HG02610 (cell line): ENCODE results near the gene FMN1.

Source experiments
- ATAC-seq: cut with Tn5 transposase; IDR thresholded peaks from one replicate; pipeline ENCODE4 v1.9.1; 2021; ENCODE audit warnings: mild to moderate bottlenecking, moderate library complexity; ENCODE audit not compliant: unreplicated experiment

The FMN1 gene

GRCh38 chr15:32991619-32992111, 202.8 kb downstream of the FMN1 start:
- ATAC-seq: no peak

- no peak for ATAC-seq
These were observed 204.4 kb downstream of the FMN1 start for GRCh38 chr15:32990071-32990470.

GRCh38 chr15:32987067-32987466, 207.4 kb downstream of the FMN1 start:
- no peak for ATAC-seq

- ATAC-seq: no peak
These were observed 208.4 kb downstream of the FMN1 start for GRCh38 chr15:32986147-32986546.

- ATAC-seq: no peak
These were observed 210.8 kb downstream of the FMN1 start for GRCh38 chr15:32983679-32984078.

- no peak for ATAC-seq
These were observed 212.5 kb downstream of the FMN1 start for GRCh38 chr15:32982001-32982400.

- ATAC-seq: no peak
These were observed 213.0 kb downstream of the FMN1 start for GRCh38 chr15:32981536-32981935.

GRCh38 chr15:32979710-32980109, 214.8 kb downstream of the FMN1 start:
- no peak for ATAC-seq

GRCh38 chr15:32977506-32977905, 217.0 kb downstream of the FMN1 start:
- no peak for ATAC-seq

- ATAC-seq: no peak
These were observed 219.8 kb downstream of the FMN1 start for GRCh38 chr15:32974691-32975090.

- no peak for ATAC-seq
These were observed 221.8 kb downstream of the FMN1 start for GRCh38 chr15:32972686-32973085.

- ATAC-seq: no peak
These were observed 223.7 kb downstream of the FMN1 start for GRCh38 chr15:32970847-32971246.

- no peak for ATAC-seq
These were observed 227.0 kb downstream of the FMN1 start for GRCh38 chr15:32967521-32967920.

GRCh38 chr15:32966512-32966911, 228.0 kb downstream of the FMN1 start:
- ATAC-seq: no peak

GRCh38 chr15:32965897-32966296, 228.6 kb downstream of the FMN1 start:
- ATAC-seq: no peak

GRCh38 chr15:32959077-32959476, 235.4 kb downstream of the FMN1 start:
- ATAC-seq: no peak

- ATAC-seq: no peak
These were observed 237.3 kb downstream of the FMN1 start for GRCh38 chr15:32957219-32957618.

GRCh38 chr15:32956711-32957110, 237.8 kb downstream of the FMN1 start:
- ATAC-seq: no peak

GRCh38 chr15:32956006-32956405, 238.5 kb downstream of the FMN1 start:
- no peak for ATAC-seq

- ATAC-seq: no peak
These were observed 241.0 kb downstream of the FMN1 start for GRCh38 chr15:32953533-32953910.

- no peak for ATAC-seq
These were observed 241.5 kb downstream of the FMN1 start for GRCh38 chr15:32952901-32953532.

- no peak for ATAC-seq
These were observed 242.6 kb downstream of the FMN1 start for GRCh38 chr15:32951736-32952464.
